ENCODE data around the gene HBM. TPM values are rescaled to one million over a fixed set of nuclear protein-coding genes. Genes with fewer than 3 reads are reported as not detected.
"Not testable (repeated sequence)": the region's sequence is repeated elsewhere in the genome, so short reads cannot be mapped to it uniquely, and the experiment has no call there.

The HBM gene
- total RNA-seq, 1 experiment from 2014 or later, result not detected

GRCh38 chr16:132120-132519, 33.7 kb upstream of the HBM start:
- no peak for DNase-seq (ENCODE audit: low read depth in 1 of 2, low spot score in 2 of 2)
- H3K4me1 ChIP-seq (replicated peaks), result no peaks in the 10 kb centered on the region

GRCh38 chr16:133716-134115, 32.1 kb upstream of the HBM start:
- H3K4me3 ChIP-seq, result no peak overlapping the region

More at GRCh38 chr16:132120-132519, 33.7 kb upstream of the HBM start:
- Histone ChIP-seq H3K36me3 (no peaks in the 10 kb centered on the region), H3K27me3 (replicated peaks) (no peaks in the 10 kb centered on the region), H3K9me3 (replicated peaks) (no peaks in the 10 kb centered on the region), H3K4me3 (no peak overlapping the region), H3K27ac (no peak overlapping the region)

GRCh38 chr16:138049-138417, 27.7 kb upstream of the HBM start:
- no peaks in the 10 kb centered on the region for H3K4me1 ChIP-seq (replicated peaks)

More at GRCh38 chr16:133716-134115, 32.1 kb upstream of the HBM start:
- no peaks in the 10 kb centered on the region for H3K9me3 ChIP-seq (replicated peaks)
- no peak for DNase-seq (ENCODE audit: low read depth in 1 of 2, low spot score in 2 of 2)
- H3K27me3 ChIP-seq (replicated peaks), result no peaks in the 10 kb centered on the region
- H3K36me3 ChIP-seq, result no peaks in the 10 kb centered on the region
- no peaks in the 10 kb centered on the region for H3K4me1 ChIP-seq (replicated peaks)
- H3K27ac ChIP-seq, result no peak overlapping the region

GRCh38 chr16:140175-140857, 25.5 kb upstream of the HBM start:
- no peak for DNase-seq (ENCODE audit: low read depth in 1 of 2, low spot score in 2 of 2)
- Histone ChIP-seq H3K4me3 (no peak overlapping the region), H3K27me3 (replicated peaks) (no peaks in the 10 kb centered on the region), H3K9me3 (replicated peaks) (no peaks in the 10 kb centered on the region), H3K27ac (no peak overlapping the region), H3K4me1 (replicated peaks) (no peaks in the 10 kb centered on the region), H3K36me3 (no peaks in the 10 kb centered on the region)

More at GRCh38 chr16:138049-138417, 27.7 kb upstream of the HBM start:
- DNase-seq (ENCODE audit: low read depth in 1 of 2, low spot score in 2 of 2), result peak in 1 of 2 experiments; percentile 25
- Histone ChIP-seq H3K9me3 (replicated peaks) (no peaks in the 10 kb centered on the region), H3K27me3 (replicated peaks) (no peaks in the 10 kb centered on the region), H3K27ac (no peak overlapping the region), H3K4me3 (peak overlapping the region; percentile 45), H3K36me3 (no peaks in the 10 kb centered on the region)

GRCh38 chr16:142405-142967, 23.3 kb upstream of the HBM start:
- DNase-seq (ENCODE audit: low read depth in 1 of 2, low spot score in 2 of 2), result no peak
- H3K4me1 ChIP-seq (replicated peaks), result no peaks in the 10 kb centered on the region
- no peak overlapping the region for H3K27ac ChIP-seq
- H3K9me3 ChIP-seq (replicated peaks), result no peaks in the 10 kb centered on the region
- H3K27me3 ChIP-seq (replicated peaks), result no peaks in the 10 kb centered on the region; the same call in 1 of the 2 replicates
- H3K4me3 ChIP-seq, result no peak overlapping the region
- H3K36me3 ChIP-seq, result no peaks in the 10 kb centered on the region

- no peak overlapping the region for H3K4me3 ChIP-seq
- no peak for DNase-seq (ENCODE audit: low read depth in 1 of 2, low spot score in 2 of 2)
- no peak overlapping the region for H3K27ac ChIP-seq
- no peaks in the 10 kb centered on the region for H3K36me3 ChIP-seq
- H3K27me3 ChIP-seq (replicated peaks), result no peaks in the 10 kb centered on the region; the same call in 1 of the 2 replicates
- no peaks in the 10 kb centered on the region for H3K4me1 ChIP-seq (replicated peaks)
- no peaks in the 10 kb centered on the region for H3K9me3 ChIP-seq (replicated peaks)
Observed at GRCh38 chr16:143047-143446, 22.7 kb upstream of the HBM start.

GRCh38 chr16:143456-143855, 22.3 kb upstream of the HBM start:
- Histone ChIP-seq H3K4me3 (no peak overlapping the region), H3K4me1 (replicated peaks) (no peaks in the 10 kb centered on the region; the same call in 1 of the 2 replicates), H3K9me3 (replicated peaks) (no peaks in the 10 kb centered on the region), H3K27ac (no peak overlapping the region), H3K36me3 (no peaks in the 10 kb centered on the region), H3K27me3 (replicated peaks) (no peaks in the 10 kb centered on the region; the same call in 1 of the 2 replicates)
- no peak for DNase-seq (ENCODE audit: low read depth in 1 of 2, low spot score in 2 of 2)

GRCh38 chr16:144797-145252, 21.0 kb upstream of the HBM start:
- Histone ChIP-seq H3K27ac (no peak overlapping the region), H3K27me3 (replicated peaks) (no peaks in the 10 kb centered on the region; the same call in 1 of the 2 replicates), H3K9me3 (replicated peaks) (no peaks in the 10 kb centered on the region), H3K36me3 (no peaks in the 10 kb centered on the region), H3K4me3 (no peak overlapping the region), H3K4me1 (replicated peaks) (peaks cover 12% of the 10 kb centered on the region)
- DNase-seq (ENCODE audit: low read depth in 1 of 2, low spot score in 2 of 2), result no peak

GRCh38 chr16:146646-147045, 19.1 kb upstream of the HBM start:
- peaks cover 17% of the 10 kb centered on the region for H3K4me1 ChIP-seq (replicated peaks)
- no peak for DNase-seq (ENCODE audit: low read depth in 1 of 2, low spot score in 2 of 2)
- H3K4me3 ChIP-seq, result no peak overlapping the region
- H3K36me3 ChIP-seq, result no peaks in the 10 kb centered on the region
- no peak overlapping the region for H3K27ac ChIP-seq
- no peaks in the 10 kb centered on the region for H3K9me3 ChIP-seq (replicated peaks)
- H3K27me3 ChIP-seq (replicated peaks), result no peaks in the 10 kb centered on the region; the same call in 1 of the 2 replicates

- Histone ChIP-seq H3K9me3 (replicated peaks) (no peaks in the 10 kb centered on the region), H3K36me3 (no peaks in the 10 kb centered on the region), H3K27ac (no peak overlapping the region), H3K4me1 (replicated peaks) (peaks cover 17% of the 10 kb centered on the region), H3K4me3 (no peak overlapping the region), H3K27me3 (replicated peaks) (no peaks in the 10 kb centered on the region; the same call in 1 of the 2 replicates)
- peak; percentile 68 to 70 for DNase-seq (ENCODE audit: low read depth in 1 of 2, low spot score in 2 of 2)
Observed at GRCh38 chr16:149024-149660, 16.6 kb upstream of the HBM start.

- Histone ChIP-seq H3K27me3 (replicated peaks) (peaks cover 24% of the 10 kb centered on the region), H3K4me1 (replicated peaks) (peaks cover 22% of the 10 kb centered on the region), H3K36me3 (no peaks in the 10 kb centered on the region), H3K27ac (no peak within 1 kb of the TSS), H3K9me3 (replicated peaks) (no peaks in the 10 kb centered on the region; the same call in 1 of the 2 replicates), H3K4me3 (no peak within 1 kb of the TSS)
- no peak for DNase-seq (ENCODE audit: low read depth in 1 of 2, low spot score in 2 of 2)
Observed at GRCh38 chr16:152141-153128, 13.3 kb upstream of the HBM start, which contains the start of gene HBZ. HBZ (plus strand) TSS chr16:152644; CDS start chr16:152910, 266 bp downstream.

- peaks cover 22% of the 10 kb centered on the region for H3K4me1 ChIP-seq (replicated peaks)
- not testable (repeated sequence) for H3K27ac ChIP-seq; H3K36me3 ChIP-seq; H3K9me3 ChIP-seq (replicated peaks); DNase-seq (ENCODE audit: low read depth in 1 of 2, low spot score in 2 of 2); H3K4me3 ChIP-seq
- peaks cover 30% of the 10 kb centered on the region for H3K27me3 ChIP-seq (replicated peaks)
Observed at GRCh38 chr16:153129-153521, 12.7 kb upstream of the HBM start.

- H3K4me1 ChIP-seq (replicated peaks), result peaks cover 19% of the 10 kb centered on the region
Observed at GRCh38 chr16:153550-154216, 12.1 kb upstream of the HBM start.

More at GRCh38 chr16:153550-154216, 12.1 kb upstream of the HBM start:
- not testable (repeated sequence) for H3K27ac ChIP-seq; H3K4me3 ChIP-seq; H3K9me3 ChIP-seq (replicated peaks); DNase-seq (ENCODE audit: low read depth in 1 of 2, low spot score in 2 of 2); H3K36me3 ChIP-seq
- peaks cover 34% of the 10 kb centered on the region for H3K27me3 ChIP-seq (replicated peaks)
